Osteoblast (primary cell): ENCODE results near the gene PIK3C2B. TPM values are rescaled to one million over a fixed set of nuclear protein-coding genes. Genes with fewer than 3 reads are reported as not detected.
A peak's percentile ranks its signal among the peaks of the same experiment; 100 is the strongest.

Experiments
- DNase-seq: peaks from one replicate; pipeline ENCODE4 v3.0.0; 2011; ENCODE audit warnings: low spot score, mixed read lengths; ENCODE audit not compliant: insufficient read length; ENCODE audit errors: missing footprints
- H2AFZ ChIP-seq: 2 replicates; pipeline ENCODE4 v1.6.0; 2011; ENCODE audit warnings: mild to moderate bottlenecking, low read length
- H3K27ac ChIP-seq: 2 replicates; pipeline ENCODE4 v1.5.1; 2011; ENCODE audit warnings: mild to moderate bottlenecking, low read depth, low read length, moderate library complexity
- H3K27me3 ChIP-seq: 2 replicates; pipeline ENCODE4 v1.6.0; 2012; ENCODE audit warnings: mild to moderate bottlenecking, control low read depth, inconsistent platforms, low read length, moderate library complexity; ENCODE audit not compliant: insufficient read depth
- H3K36me3 ChIP-seq: 2 replicates; pipeline ENCODE4 v1.5.1; 2011; ENCODE audit warnings: mild to moderate bottlenecking, low read length, control low read depth, moderate library complexity; ENCODE audit not compliant: insufficient read depth
- H3K4me1 ChIP-seq: 2 replicates; pipeline ENCODE4 v1.5.1; 2011; ENCODE audit warnings: mild to moderate bottlenecking, low read length, control low read depth, moderate library complexity; ENCODE audit not compliant: insufficient read depth
- H3K4me2 ChIP-seq: 2 replicates; pipeline ENCODE4 v1.6.0; 2011; ENCODE audit warnings: mild to moderate bottlenecking, low read length; ENCODE audit not compliant: insufficient read depth
- H3K4me3 ChIP-seq: fragments of 200-600 bp; sonication (generic); 3 replicates; pipeline ENCODE4 v1.5.1; 2012; ENCODE audit warnings: mild to moderate bottlenecking, low read length, inconsistent platforms; ENCODE audit not compliant: insufficient read depth
- H3K79me2 ChIP-seq: 2 replicates; pipeline ENCODE4 v1.6.0; 2012; ENCODE audit warnings: mild to moderate bottlenecking, low read length, control low read depth, inconsistent platforms; ENCODE audit not compliant: insufficient read depth
- H3K9me3 ChIP-seq: 2 replicates; pipeline ENCODE4 v1.5.1; 2011; ENCODE audit warnings: low read depth, low read length, control low read depth
- H4K20me1 ChIP-seq: 2 replicates; pipeline ENCODE4 v1.6.0; 2012; ENCODE audit warnings: mild to moderate bottlenecking, low read length, control low read depth; ENCODE audit not compliant: insufficient read depth
- CTCF ChIP-seq: IDR thresholded peaks from 2 replicates; pipeline ENCODE4 v1.5.1; 2011; ENCODE audit warnings: mild to moderate bottlenecking, low read depth, low read length, moderate library complexity; ENCODE audit errors: extremely low read depth
- total RNA-seq: library from RNA; depleted of rRNA; stranded (reverse); fragments of >200 nt; gene quantifications from 2 replicates; pipeline ENCODE4 v1.2.3, GENCODE V29; 2012

PIK3C2B gene
- total RNA-seq, 1 donor: 0.36 TPM

- H3K9me3 ChIP-seq: no peaks in the 10 kb centered on the region
- no peaks in the 10 kb centered on the region for H3K4me1 ChIP-seq
- H4K20me1 ChIP-seq: no peaks in the 10 kb centered on the region
- H3K36me3 ChIP-seq: no peaks in the 10 kb centered on the region
- H2AFZ ChIP-seq: peak overlapping the region; percentile 67
- no peak for TF ChIP-seq CTCF
- peak overlapping the region; percentile 72 for H3K4me3 ChIP-seq
- no peak overlapping the region for H3K27ac ChIP-seq
- H3K27me3 ChIP-seq: peaks cover 7% of the 10 kb centered on the region
- DNase-seq: no peak
- peak overlapping the region; percentile 70 for H3K4me2 ChIP-seq
- no peaks in the 10 kb centered on the region for H3K79me2 ChIP-seq
Observed at GRCh38 chr1:204505674-204506200, 11.1 kb upstream of the PIK3C2B start.

GRCh38 chr1:204503913-204504519 lies 9.4 kb upstream of the PIK3C2B start:
- H2AFZ ChIP-seq: no peak overlapping the region
- no peak overlapping the region for H3K4me2 ChIP-seq
- no peak overlapping the region for H3K27ac ChIP-seq
- no peaks in the 10 kb centered on the region for H3K79me2 ChIP-seq
- H3K36me3 ChIP-seq: no peaks in the 10 kb centered on the region
- no peak overlapping the region for H3K4me3 ChIP-seq
- peaks cover 7% of the 10 kb centered on the region for H3K27me3 ChIP-seq
- no peaks in the 10 kb centered on the region for H4K20me1 ChIP-seq
- H3K4me1 ChIP-seq: no peaks in the 10 kb centered on the region
- H3K9me3 ChIP-seq: no peaks in the 10 kb centered on the region
- DNase-seq: no peak
- TF ChIP-seq CTCF: no peak

GRCh38 chr1:204503122-204503912 lies 8.7 kb upstream of the PIK3C2B start:
- no peak overlapping the region for H2AFZ ChIP-seq
- DNase-seq: no peak

More at GRCh38 chr1:204503122-204503912, 8.7 kb upstream of the PIK3C2B start:
- Histone ChIP-seq H3K4me2 (no peak overlapping the region), H3K4me3 (no peak overlapping the region), H4K20me1 (no peaks in the 10 kb centered on the region), H3K27me3 (peaks cover 13% of the 10 kb centered on the region), H3K79me2 (no peaks in the 10 kb centered on the region), H3K9me3 (no peaks in the 10 kb centered on the region), H3K4me1 (no peaks in the 10 kb centered on the region), H3K27ac (no peak overlapping the region), H3K36me3 (no peaks in the 10 kb centered on the region)
- TF ChIP-seq CTCF: peak; percentile 74
